Psoas muscle (tissue), 8 donors: Measurements from ENCODE around the gene NOXRED1. TPM values are rescaled to one million over a fixed set of nuclear protein-coding genes. Genes with fewer than 3 reads are reported as not detected.

ENCODE experiments used
- ATAC-seq, 4 donors: fragments of 200-7000 bp; cut with Tn5 transposase; one replicate each; pipeline ENCODE4 v1.9.1; 2020; ENCODE audit warnings: moderate library complexity in 3 of 4, mild to moderate bottlenecking in 2 of 4
- DNase-seq, 2 donors: peaks; one replicate each; pipeline ENCODE4 v3.0.0-alpha.2; 2020
- H3K27ac ChIP-seq: fragments of 200-600 bp; one replicate; pipeline ENCODE4 v1.8.0; 2022
- H3K27me3 ChIP-seq, 3 donors: fragments of 200-600 bp in 1 of 3; one replicate each; pipeline versions ENCODE4 v1.6.1 to v1.8.0; 2013 to 2022; ENCODE audit warnings: low read length in 2 of 3, mild to moderate bottlenecking in 2 of 3, moderate library complexity in 1 of 3; ENCODE audit not compliant: insufficient read depth in 3 of 3
- H3K36me3 ChIP-seq, 2 donors: fragments of 200-600 bp in 1 of 2; one replicate each; pipeline versions ENCODE4 v1.6.1 to v1.8.0; 2013 to 2022; ENCODE audit warnings: low read depth in 1 of 2, mild to moderate bottlenecking in 1 of 2, moderate library complexity in 1 of 2; ENCODE audit not compliant: insufficient read depth in 1 of 2
- H3K4me1 ChIP-seq: fragments of 200-600 bp; one replicate; pipeline ENCODE4 v1.8.0; 2022
- H3K4me3 ChIP-seq: fragments of 200-600 bp; one replicate; pipeline ENCODE4 v1.8.0; 2022; ENCODE audit warnings: mild to moderate bottlenecking
- H3K9me3 ChIP-seq: fragments of 200-600 bp; one replicate; pipeline ENCODE4 v1.8.0; 2022
- WGBS, 3 donors: extraction: QIAGEN DNeasy Blood & Tissue Kit; methylation state at CpG; one replicate each; pipeline versions ENCODE4 v1.1.6 to v1.1.7; 2013; 5-methylcytosine and 5-hydroxymethylcytosine counted together
- intact Hi-C, 2 donors: fragments of 100-400 bp; cut with DNase I; formaldehyde crosslinking; loops; one replicate each; pipeline versions ENCODE4 v1.11.0 to v1.14.2; 2022
- polyA plus RNA-seq, 3 donors: library from polyadenylated mRNA; stranded (reverse); fragments of 200-250 nt; gene quantifications; one replicate each; pipeline ENCODE4 v1.2.3, GENCODE V29; 2013
- total RNA-seq, 4 donors: library from RNA; stranded (reverse); fragmentation: NEBNext Ultra II Directional in 2 of 4; extraction: Animal tissue kit (Norgen Biotek cat#: 25700) in 2 of 4; gene quantifications; one replicate each; pipeline versions ENCODE4 v1.2.1 to v1.2.4, GENCODE V29; 2021 to 2023
- TF ChIP-seq, protein P1 (sequence below): fragments of 200-600 bp; IDR thresholded peaks from one replicate; pipeline ENCODE4 v1.8.0; 2022; ENCODE audit warnings: antibody characterized with exemption
- donor health status: healthy with polysubstance abuse.
- donor health status: DM: no; HTN: no; CAD: no; lungs with moderate emphysema.
- donor health status: Bipolar disorder and iron deficiency.
- donor health status: healthy.
- donor health status: DM: yes; HTN: yes; CAD: no.
- donor health status: DM: no; HTN: no; CAD: no.
- donor health status: DM: no; HTN: no; CAD: no.
- donor health status: DM: yes; HTN: yes; CAD: no.

The NOXRED1 gene
- total and polyA plus RNA-seq, 7 donors = 0.13 to 0.34 (median 0.24) TPM; not detected in 1

DNA sequence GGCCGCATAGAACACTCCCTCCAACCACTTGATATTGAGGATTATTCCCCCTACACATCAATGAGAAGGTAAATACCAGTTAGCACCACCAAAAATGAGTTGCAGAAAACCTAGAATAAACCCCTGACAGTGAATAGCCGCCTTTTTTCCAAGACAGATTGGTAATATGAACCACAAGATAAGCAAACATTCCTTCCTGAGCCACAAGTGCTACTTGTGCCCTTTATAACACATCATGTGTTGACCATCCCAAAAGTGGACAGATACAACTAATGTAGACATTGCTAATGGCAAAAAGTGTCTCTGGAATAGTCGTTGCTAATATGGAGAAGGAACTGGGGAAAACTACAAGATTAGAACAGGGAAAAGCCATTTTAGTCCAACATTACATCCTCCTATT, 17.2 kb downstream of the NOXRED1 start:
- H3K27me3 ChIP-seq = no peaks in the 10 kb centered on the region
- TF ChIP-seq, protein P1, sequence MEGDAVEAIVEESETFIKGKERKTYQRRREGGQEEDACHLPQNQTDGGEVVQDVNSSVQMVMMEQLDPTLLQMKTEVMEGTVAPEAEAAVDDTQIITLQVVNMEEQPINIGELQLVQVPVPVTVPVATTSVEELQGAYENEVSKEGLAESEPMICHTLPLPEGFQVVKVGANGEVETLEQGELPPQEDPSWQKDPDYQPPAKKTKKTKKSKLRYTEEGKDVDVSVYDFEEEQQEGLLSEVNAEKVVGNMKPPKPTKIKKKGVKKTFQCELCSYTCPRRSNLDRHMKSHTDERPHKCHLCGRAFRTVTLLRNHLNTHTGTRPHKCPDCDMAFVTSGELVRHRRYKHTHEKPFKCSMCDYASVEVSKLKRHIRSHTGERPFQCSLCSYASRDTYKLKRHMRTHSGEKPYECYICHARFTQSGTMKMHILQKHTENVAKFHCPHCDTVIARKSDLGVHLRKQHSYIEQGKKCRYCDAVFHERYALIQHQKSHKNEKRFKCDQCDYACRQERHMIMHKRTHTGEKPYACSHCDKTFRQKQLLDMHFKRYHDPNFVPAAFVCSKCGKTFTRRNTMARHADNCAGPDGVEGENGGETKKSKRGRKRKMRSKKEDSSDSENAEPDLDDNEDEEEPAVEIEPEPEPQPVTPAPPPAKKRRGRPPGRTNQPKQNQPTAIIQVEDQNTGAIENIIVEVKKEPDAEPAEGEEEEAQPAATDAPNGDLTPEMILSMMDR = no peak
- H3K9me3 ChIP-seq = no peaks in the 10 kb centered on the region
- H3K27ac ChIP-seq = no peak overlapping the region
- intact Hi-C loops = no loop called here
- 63 to 71% (median 71%) methylated on average over 3 of the region's 3 CpGs for WGBS, 3 donors
- no peaks in the 10 kb centered on the region for H3K36me3 ChIP-seq
- ATAC-seq (no peak), DNase-seq (no peak)
- no peaks in the 10 kb centered on the region for H3K4me1 ChIP-seq
- H3K4me3 ChIP-seq = no peak overlapping the region

DNA sequence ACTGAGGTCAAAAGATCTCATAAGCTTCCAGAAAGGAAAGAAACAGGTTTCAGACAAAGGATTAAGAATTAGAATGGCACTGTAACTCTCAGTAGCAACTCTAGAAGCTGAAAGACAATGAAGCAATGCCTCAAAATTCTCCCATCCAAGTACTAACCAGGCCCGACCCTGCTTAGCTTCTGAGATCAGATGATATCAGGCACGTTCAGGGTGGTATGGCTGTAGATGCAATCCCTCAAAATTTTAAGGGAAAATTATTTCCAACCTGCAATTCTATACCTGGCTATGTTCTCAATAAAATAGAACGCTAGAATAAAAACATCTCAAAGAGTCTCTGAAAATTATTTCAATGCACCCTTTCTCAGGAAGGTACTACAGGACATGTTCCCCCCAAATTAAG, 19.6 kb downstream of the NOXRED1 start:
- intact Hi-C loops = no loop called here
- H3K9me3 ChIP-seq = no peaks in the 10 kb centered on the region
- TF ChIP-seq, protein P1 = no peak
- H3K4me3 ChIP-seq = no peak overlapping the region
- H3K36me3 ChIP-seq = no peaks in the 10 kb centered on the region
- ATAC-seq = no peak
- no peaks in the 10 kb centered on the region for H3K27me3 ChIP-seq
- WGBS, 3 donors = 80 to 81% (median 80%) methylated on average over 3 of the region's 3 CpGs
- H3K4me1 ChIP-seq = no peaks in the 10 kb centered on the region
- H3K27ac ChIP-seq = no peak overlapping the region
- no peak for DNase-seq

DNA sequence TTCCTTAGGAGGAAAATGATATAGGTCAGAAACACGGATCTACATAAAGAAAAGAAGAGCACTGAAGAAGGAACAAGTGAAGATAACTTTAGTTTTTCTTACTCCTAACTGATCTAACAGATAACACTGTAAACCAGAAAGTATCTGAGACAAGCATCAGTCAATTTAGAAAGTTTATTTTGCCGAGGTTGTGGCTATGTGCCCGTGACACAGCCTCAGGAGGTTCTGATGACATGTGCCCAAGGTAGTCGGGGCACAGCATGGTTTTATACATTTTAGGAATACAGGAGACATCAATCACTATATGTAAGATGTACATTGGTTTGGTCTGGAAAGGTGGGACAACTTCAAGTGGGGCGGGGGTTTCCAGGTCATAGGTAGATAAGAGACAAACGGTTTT, 23.1 kb downstream of the NOXRED1 start:
- Histone ChIP-seq H3K4me1 (no peaks in the 10 kb centered on the region), H3K36me3 (no peaks in the 10 kb centered on the region), H3K9me3 (no peaks in the 10 kb centered on the region), H3K27ac (no peak overlapping the region), H3K27me3 (no peaks in the 10 kb centered on the region), H3K4me3 (no peak overlapping the region)
- DNase-seq (no peak), ATAC-seq (no peak)
- intact Hi-C loops = no loop called here
- 86 to 88% (median 87%) methylated on average over 6 of the region's 6 CpGs for WGBS, 3 donors
- TF ChIP-seq, protein P1 = no peak

DNA sequence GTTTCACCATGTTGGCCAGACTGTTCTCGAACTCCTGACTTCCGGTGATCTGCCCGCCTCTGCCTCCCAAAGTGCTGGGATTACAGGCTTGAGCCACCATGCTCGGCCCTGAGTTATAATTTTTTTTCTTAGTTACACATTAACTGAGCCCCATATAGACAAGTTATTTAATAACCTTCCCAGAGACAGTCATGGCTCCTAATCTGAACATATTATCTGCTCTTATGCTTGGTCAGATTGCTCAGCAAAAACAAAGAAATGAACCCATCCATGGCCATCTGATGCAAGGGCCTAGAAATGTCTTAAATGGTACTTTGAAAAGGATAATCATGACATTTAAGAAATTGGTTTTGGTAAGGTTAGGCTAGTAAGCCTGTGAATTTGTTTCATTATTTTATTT, 33.1 kb downstream of the NOXRED1 start:
- no peak for DNase-seq
- no peak for ATAC-seq
- 92 to 96% (median 94%) methylated on average over 4 of the region's 4 CpGs for WGBS, 3 donors
- Histone ChIP-seq H3K4me3 (no peak overlapping the region), H3K36me3 (no peaks in the 10 kb centered on the region), H3K9me3 (no peaks in the 10 kb centered on the region), H3K4me1 (no peaks in the 10 kb centered on the region), H3K27me3 (no peaks in the 10 kb centered on the region), H3K27ac (no peak overlapping the region)
- TF ChIP-seq, protein P1 = no peak
- intact Hi-C loops = no loop called here

DNA sequence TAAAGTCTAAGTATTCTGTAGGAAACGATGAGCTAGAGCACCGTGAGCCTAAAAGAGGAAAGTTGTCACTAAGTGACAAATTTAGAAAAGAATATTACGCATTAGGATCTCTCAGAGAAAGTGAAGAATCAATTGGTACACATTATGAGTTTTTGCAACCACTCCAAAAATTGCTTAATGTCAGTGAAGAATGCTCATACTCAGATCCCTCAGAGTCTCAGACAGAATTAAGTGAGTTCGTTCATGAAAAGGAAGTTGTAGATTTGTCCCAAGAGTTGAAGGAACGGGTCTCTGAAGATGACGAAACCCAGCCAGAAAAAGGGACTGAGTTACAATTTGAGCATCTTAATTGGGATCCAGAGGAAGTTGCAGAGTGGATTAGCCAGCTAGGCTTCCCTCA, 44.6 kb downstream of the NOXRED1 start:
- Histone ChIP-seq H3K27me3 (no peaks in the 10 kb centered on the region), H3K9me3 (no peaks in the 10 kb centered on the region), H3K36me3 (no peaks in the 10 kb centered on the region), H3K27ac (no peak overlapping the region), H3K4me1 (peaks cover 12% of the 10 kb centered on the region), H3K4me3 (no peak overlapping the region)
- DNase-seq (no peak), ATAC-seq (no peak)
- intact Hi-C loops = loop anchor here in 1 of 2 donors (5.0 kb wide), 1 partner anchor 79 kb away; the partner anchor contains the start of genes AHSA1 and VIPAS39
- TF ChIP-seq, protein P1 = no peak
- 90 to 98% (median 92%) methylated on average over 6 of the region's 6 CpGs for WGBS, 3 donors
